ENCODE data around the gene PIEZO1.
"Not testable (repeated sequence)": the region's sequence is repeated elsewhere in the genome, so short reads cannot be mapped to it uniquely, and the experiment has no call there.

The PIEZO1 gene

GRCh38 chr16:88785106-88785924, at the start of gene PIEZO1:
Gene PIEZO1 (minus strand): TSS chr16:88785220. CDS start chr16:88784964, 256 bp downstream.
- DNase-seq = peak; percentile 17

- no peak for DNase-seq
Observed at GRCh38 chr16:88834670-88835069, 49.6 kb upstream of the PIEZO1 start.

GRCh38 chr16:88833086-88833485, 48.1 kb upstream of the PIEZO1 start:
- DNase-seq = no peak

- DNase-seq = no peak
Observed at GRCh38 chr16:88831838-88832237, 46.8 kb upstream of the PIEZO1 start.

GRCh38 chr16:88830783-88831182, 45.8 kb upstream of the PIEZO1 start:
- no peak for DNase-seq

GRCh38 chr16:88830258-88830657, 45.2 kb upstream of the PIEZO1 start:
- no peak for DNase-seq

- DNase-seq = no peak
Observed at GRCh38 chr16:88828711-88829110, 43.7 kb upstream of the PIEZO1 start.

GRCh38 chr16:88827727-88828126, 42.7 kb upstream of the PIEZO1 start:
- no peak for DNase-seq

GRCh38 chr16:88826070-88826840, 41.2 kb upstream of the PIEZO1 start:
- no peak for DNase-seq

GRCh38 chr16:88825146-88825545, 40.1 kb upstream of the PIEZO1 start:
- no peak for DNase-seq

GRCh38 chr16:88824256-88825077, 39.4 kb upstream of the PIEZO1 start:
- no peak for DNase-seq

GRCh38 chr16:88823646-88824045, 38.6 kb upstream of the PIEZO1 start:
- not testable (repeated sequence) for DNase-seq

GRCh38 chr16:88822281-88823040, 37.4 kb upstream of the PIEZO1 start:
- no peak for DNase-seq

- no peak for DNase-seq
Observed at GRCh38 chr16:88821168-88821850, 36.3 kb upstream of the PIEZO1 start.

- DNase-seq = no peak
Observed at GRCh38 chr16:88820385-88821025, 35.5 kb upstream of the PIEZO1 start.

- DNase-seq = no peak
Observed at GRCh38 chr16:88819126-88819525, 34.1 kb upstream of the PIEZO1 start.

- no peak for DNase-seq
Observed at GRCh38 chr16:88818575-88818874, 33.5 kb upstream of the PIEZO1 start.

- DNase-seq = no peak
Observed at GRCh38 chr16:88817785-88818574, 33.0 kb upstream of the PIEZO1 start.

- DNase-seq = no peak
Observed at GRCh38 chr16:88816736-88817535, 31.9 kb upstream of the PIEZO1 start.

All from NCI-H345 (cell line).